CD4-positive, CD25-positive, alpha-beta regulatory T cell (primary cell): ENCODE results near the gene B4GALT6. TPM values are rescaled to one million over a fixed set of nuclear protein-coding genes. Genes with fewer than 3 reads are reported as not detected.

Experiments used
- ATAC-seq, 2 donors: fragments of 150-1000 bp; cut with Tn5 transposase; one replicate each; pipeline ENCODE4 v1.10.0; 2021; ENCODE audit warnings: low read depth in 2 of 2, moderate number of reproducible peaks in 2 of 2, moderate library complexity in 1 of 2
- DNase-seq, 3 donors: peaks; one replicate each; pipeline versions ENCODE4 v3.0.0 to v3.0.0-alpha.2; 2012 to 2022; ENCODE audit warnings: mixed read lengths in 1 of 3
- H3K27ac ChIP-seq: one replicate; pipeline ENCODE4 v1.7.0; 2013; ENCODE audit warnings: mild to moderate bottlenecking, low read length; ENCODE audit not compliant: insufficient read depth, poor library complexity, severe bottlenecking
- H3K27me3 ChIP-seq: one replicate; pipeline ENCODE4 v1.7.0; 2013; ENCODE audit warnings: low read length; ENCODE audit not compliant: control insufficient read depth, insufficient read depth
- H3K36me3 ChIP-seq: one replicate; pipeline ENCODE4 v1.7.0; 2013; ENCODE audit warnings: mild to moderate bottlenecking, low read length, moderate library complexity; ENCODE audit not compliant: control insufficient read depth, insufficient read depth
- H3K4me1 ChIP-seq: 2 replicates; pipeline ENCODE4 v1.7.0; 2013; ENCODE audit warnings: mild to moderate bottlenecking, low read length; ENCODE audit not compliant: insufficient read depth, control insufficient read depth, poor library complexity, severe bottlenecking
- H3K4me3 ChIP-seq: one replicate; pipeline ENCODE4 v1.7.0; 2013; ENCODE audit warnings: low read depth, mild to moderate bottlenecking, low read length, moderate library complexity
- H3K9me3 ChIP-seq, 2 experiments: 1 replicate in 1 of 2; 2 replicates in 1 of 2; pipeline ENCODE4 v1.7.0; 2013; ENCODE audit warnings: low read length in 2 of 2, mild to moderate bottlenecking in 1 of 2, moderate library complexity in 1 of 2; ENCODE audit not compliant: control insufficient read depth in 2 of 2
- H3K27ac Mint-ChIP-seq, 3 donors: one replicate each; pipeline ENCODE4 v1.8.0; 2020 to 2022; ENCODE audit warnings: mild to moderate bottlenecking in 3 of 3, mixed read lengths in 3 of 3, moderate library complexity in 2 of 3
- H3K27me3 Mint-ChIP-seq: one replicate; pipeline ENCODE4 v1.8.0; 2022; ENCODE audit warnings: mild to moderate bottlenecking, mixed read lengths
- H3K36me3 Mint-ChIP-seq: one replicate; pipeline ENCODE4 v1.8.0; 2020; ENCODE audit warnings: mixed read lengths
- H3K4me1 Mint-ChIP-seq, 4 donors: one replicate each; pipeline ENCODE4 v1.8.0; 2020 to 2022; ENCODE audit warnings: mixed read lengths in 4 of 4, mild to moderate bottlenecking in 1 of 4
- H3K4me3 Mint-ChIP-seq, 4 donors: one replicate each; pipeline ENCODE4 v1.8.0; 2020 to 2022; ENCODE audit warnings: mild to moderate bottlenecking in 4 of 4, mixed read lengths in 4 of 4, moderate library complexity in 3 of 4
- H3K9me3 Mint-ChIP-seq, 7 donors: one replicate each; pipeline ENCODE4 v1.8.0; 2020 to 2022; ENCODE audit warnings: mixed read lengths in 7 of 7, mild to moderate bottlenecking in 3 of 7, moderate library complexity in 2 of 7
- polyA plus RNA-seq, 4 donors: library from polyadenylated mRNA; unstranded; fragments of 300-500 nt; fragmentation: Illumina TruSeq; gene quantifications; one replicate each; pipeline ENCODE4 v1.2.3, GENCODE V29; 2021
- total RNA-seq: library from RNA; stranded (reverse); gene quantifications from one replicate; pipeline ENCODE4 v1.2.3, GENCODE V29; 2022

The B4GALT6 gene
- total and polyA plus RNA-seq, 5 donors from 2014 or later: 0.47 TPM; not detected in 4

GRCh38 chr18:31576670-31577069, 107.7 kb downstream of the B4GALT6 start:
- ATAC-seq (no peak), DNase-seq (no peak)
- Mint-ChIP-seq H3K27ac (no peak overlapping the region), H3K4me1 (no peaks in the 10 kb centered on the region), H3K9me3 (no peaks in the 10 kb centered on the region), H3K27me3 (no peaks in the 10 kb centered on the region), H3K36me3 (no peaks in the 10 kb centered on the region), H3K4me3 (no peak overlapping the region)
- H3K27me3 ChIP-seq: no peaks in the 10 kb centered on the region
- H3K27ac ChIP-seq: no peak overlapping the region
- H3K4me1 ChIP-seq: no peaks in the 10 kb centered on the region
- H3K36me3 ChIP-seq: no peaks in the 10 kb centered on the region
- no peak overlapping the region for H3K4me3 ChIP-seq
- H3K9me3 ChIP-seq: no peaks in the 10 kb centered on the region

DNA sequence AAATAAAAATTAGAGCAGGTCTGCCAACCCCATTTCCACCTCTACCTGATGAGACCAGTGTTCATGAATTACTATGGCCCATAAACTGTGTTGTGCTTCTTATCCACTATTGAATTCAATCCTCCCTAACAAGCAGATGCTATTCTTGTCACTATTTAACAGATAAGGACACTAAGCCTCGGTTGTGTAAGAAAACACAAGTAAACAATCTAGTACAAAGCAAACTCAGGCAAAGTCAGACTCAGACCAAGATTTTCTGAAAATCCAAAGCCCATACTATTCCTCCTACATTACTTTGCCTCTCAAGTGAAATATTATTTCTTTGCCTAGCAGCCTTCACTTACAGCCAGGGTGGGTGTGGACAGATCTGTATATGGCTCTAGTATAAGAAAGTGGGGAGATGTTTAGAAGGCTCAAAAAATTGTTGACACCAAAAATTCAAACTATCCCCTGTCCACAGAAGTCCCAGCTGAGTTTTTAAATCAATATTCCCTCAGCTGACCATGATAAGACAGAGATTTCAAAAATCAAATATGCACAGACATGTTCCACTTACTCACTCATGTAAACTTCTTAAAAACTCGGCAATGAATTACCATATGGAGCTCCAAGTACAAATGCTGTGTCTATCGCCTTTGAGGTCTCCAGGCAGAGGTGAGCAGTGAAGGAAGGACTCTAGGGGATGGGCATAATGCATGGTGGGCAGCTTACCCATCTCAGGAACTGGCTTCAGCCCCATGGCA, 108.7 kb downstream of the B4GALT6 start:
- DNase-seq (no peak), ATAC-seq (no peak)
- H3K4me3 ChIP-seq: no peak overlapping the region
- no peaks in the 10 kb centered on the region for H3K27me3 ChIP-seq
- H3K36me3 ChIP-seq: no peaks in the 10 kb centered on the region
- no peaks in the 10 kb centered on the region for H3K4me1 ChIP-seq
- no peaks in the 10 kb centered on the region for H3K4me1 Mint-ChIP-seq
- no peaks in the 10 kb centered on the region for H3K9me3 Mint-ChIP-seq
- H3K27ac ChIP-seq: no peak overlapping the region
- H3K27me3 Mint-ChIP-seq: no peaks in the 10 kb centered on the region
- no peaks in the 10 kb centered on the region for H3K9me3 ChIP-seq
- no peak overlapping the region for H3K27ac Mint-ChIP-seq
- no peaks in the 10 kb centered on the region for H3K36me3 Mint-ChIP-seq
- no peak overlapping the region for H3K4me3 Mint-ChIP-seq

- H3K4me3 Mint-ChIP-seq: no peak overlapping the region
- Histone ChIP-seq H3K4me3 (no peak overlapping the region), H3K9me3 (no peaks in the 10 kb centered on the region), H3K36me3 (no peaks in the 10 kb centered on the region), H3K27ac (no peak overlapping the region), H3K4me1 (no peaks in the 10 kb centered on the region), H3K27me3 (no peaks in the 10 kb centered on the region)
- H3K27ac Mint-ChIP-seq: no peak overlapping the region
- ATAC-seq: no peak
- H3K36me3 Mint-ChIP-seq: no peaks in the 10 kb centered on the region
- no peaks in the 10 kb centered on the region for H3K4me1 Mint-ChIP-seq
- no peaks in the 10 kb centered on the region for H3K27me3 Mint-ChIP-seq
- DNase-seq: no peak
- peaks cover 0 to 2% (median 0%) of the 10 kb centered on the region in 7 donors for H3K9me3 Mint-ChIP-seq
Measured at GRCh38 chr18:31574359-31574758, 110.0 kb downstream of the B4GALT6 start.

Other genes starting within 250 kb of the B4GALT6 start
- gene DSG3, start 236.8 kb downstream of the B4GALT6 start, total RNA-seq: not detected
- not detected for gene DSG3, start 236.8 kb downstream of the B4GALT6 start, polyA plus RNA-seq
- 0.10 TPM for gene DSG2, start 186.4 kb downstream of the B4GALT6 start, total RNA-seq
- not detected for gene DSG2, start 186.4 kb downstream of the B4GALT6 start, polyA plus RNA-seq
- not detected for gene TTR, start 92.7 kb downstream of the B4GALT6 start, total RNA-seq
- gene TTR, start 92.7 kb downstream of the B4GALT6 start, polyA plus RNA-seq: not detected
- gene SLC25A52, start 76.3 kb upstream of the B4GALT6 start, total RNA-seq: not detected
- gene SLC25A52, start 76.3 kb upstream of the B4GALT6 start, polyA plus RNA-seq: not detected